Naive thymus-derived CD4-positive, alpha-beta T cell (primary cell): ENCODE measurements around the gene WAC. TPM values are rescaled to one million over a fixed set of nuclear protein-coding genes. Genes with fewer than 3 reads are reported as not detected.
"Not testable (repeated sequence)": the region's sequence is repeated elsewhere in the genome, so short reads cannot be mapped to it uniquely, and the experiment has no call there.

Experiments
- ATAC-seq: fragments of 150-1000 bp; cut with Tn5 transposase; 2 replicates; pipeline ENCODE4 v1.10.0; 2021; ENCODE audit warnings: mild to moderate bottlenecking, moderate library complexity
- CTCF ChIA-PET: fragments of 350-600 bp; sonication (Branson Sonifier 250); formaldehyde crosslinking; loops from one replicate; lab custom pipeline; 2021; ENCODE audit warnings: antibody characterized with exemption; lab: Charles Lee
- POLR2A ChIA-PET: fragments of 350-600 bp; sonication (Branson Sonifier 250); formaldehyde crosslinking; loops from one replicate; lab custom pipeline; 2021; ENCODE audit warnings: antibody characterized with exemption, inconsistent platforms; lab: Charles Lee
- DNase-seq, 9 donors: peaks; one replicate each; pipeline versions ENCODE4 v3.0.0 to v3.0.0-alpha.2; 2020 to 2022; ENCODE audit warnings: mixed read lengths in 1 of 9
- H3K27ac ChIP-seq: one replicate; pipeline ENCODE4 v1.7.0; 2013; ENCODE audit warnings: mild to moderate bottlenecking, low read depth, low read length, moderate library complexity
- H3K27me3 ChIP-seq, 2 donors: one replicate each; pipeline ENCODE4 v1.7.0; 2013; ENCODE audit warnings: low read length in 2 of 2, mild to moderate bottlenecking in 2 of 2, moderate library complexity in 2 of 2; ENCODE audit not compliant: control insufficient read depth in 2 of 2, insufficient read depth in 2 of 2
- H3K36me3 ChIP-seq, 3 experiments: 1 replicate in 2 of 3; 2 replicates in 1 of 3; pipeline ENCODE4 v1.7.0; 2013; ENCODE audit warnings: low read length in 3 of 3, mild to moderate bottlenecking in 3 of 3, moderate library complexity in 1 of 3; ENCODE audit not compliant: insufficient read depth in 3 of 3, control insufficient read depth in 2 of 3
- H3K4me1 ChIP-seq, 2 donors: one replicate each; pipeline ENCODE4 v1.7.0; 2013; ENCODE audit warnings: low read length in 2 of 2, mild to moderate bottlenecking in 2 of 2, moderate library complexity in 1 of 2; ENCODE audit not compliant: control insufficient read depth in 2 of 2, insufficient read depth in 2 of 2
- H3K4me3 ChIP-seq: 2 replicates; pipeline ENCODE4 v1.7.0; 2013; ENCODE audit warnings: mild to moderate bottlenecking, low read length
- H3K9me3 ChIP-seq, 3 experiments: 1 replicate in 2 of 3; 2 replicates in 1 of 3; pipeline ENCODE4 v1.7.0; 2013; ENCODE audit warnings: low read length in 3 of 3; ENCODE audit not compliant: control insufficient read depth in 2 of 3
- H3K27ac Mint-ChIP-seq, 9 donors: one replicate each; pipeline ENCODE4 v1.8.0; 2020 to 2022; ENCODE audit warnings: mixed read lengths in 9 of 9, mild to moderate bottlenecking in 8 of 9, moderate library complexity in 5 of 9, inconsistent platforms in 2 of 9
- H3K27me3 Mint-ChIP-seq, 5 donors: one replicate each; pipeline ENCODE4 v1.8.0; 2021 to 2022; ENCODE audit warnings: mixed read lengths in 5 of 5, mild to moderate bottlenecking in 1 of 5
- H3K36me3 Mint-ChIP-seq, 5 donors: one replicate each; pipeline ENCODE4 v1.8.0; 2020 to 2022; ENCODE audit warnings: mixed read lengths in 5 of 5, mild to moderate bottlenecking in 3 of 5, inconsistent platforms in 1 of 5
- H3K4me1 Mint-ChIP-seq, 7 donors: one replicate each; pipeline ENCODE4 v1.8.0; 2020 to 2022; ENCODE audit warnings: mixed read lengths in 7 of 7, mild to moderate bottlenecking in 3 of 7, inconsistent platforms in 1 of 7
- H3K4me3 Mint-ChIP-seq, 10 donors: one replicate each; pipeline ENCODE4 v1.8.0; 2020 to 2022; ENCODE audit warnings: mild to moderate bottlenecking in 10 of 10, mixed read lengths in 10 of 10, moderate library complexity in 6 of 10, inconsistent platforms in 2 of 10
- H3K9me3 Mint-ChIP-seq, 11 donors: one replicate each; pipeline ENCODE4 v1.8.0; 2020 to 2022; ENCODE audit warnings: mixed read lengths in 11 of 11, mild to moderate bottlenecking in 4 of 11, inconsistent platforms in 1 of 11, moderate library complexity in 1 of 11
- intact Hi-C, 2 donors: fragments of 100-400 bp; cut with micrococcal nuclease; formaldehyde crosslinking; loops; one replicate each; pipeline ENCODE4 v1.15.1; 2023
- polyA plus RNA-seq, 2 donors: library from polyadenylated mRNA; unstranded; fragments of 300-500 nt; fragmentation: Illumina TruSeq; gene quantifications; one replicate each; pipeline ENCODE4 v1.2.3, GENCODE V29; 2021
- total RNA-seq, 6 experiments: library from RNA in 5 of 6; stranded (reverse) in 5 of 6; gene quantifications; 1 replicate in 5 of 6; 2 replicates in 1 of 6; pipeline ENCODE4 v1.2.3 and lab custom pipeline; 2021 to 2026

The WAC gene
- total and polyA plus RNA-seq, 7 experiments from 2014 or later: 86.0 to 184 (median 165) TPM

GRCh38 chr10:28495084-28495483 is 37.8 kb upstream of the WAC start:
- H3K27ac ChIP-seq: no peak overlapping the region
- ATAC-seq (no peak), DNase-seq (no peak)
- H3K36me3 Mint-ChIP-seq: no peaks in the 10 kb centered on the region
- H3K27me3 ChIP-seq: no peaks in the 10 kb centered on the region
- no peaks in the 10 kb centered on the region for H3K4me1 ChIP-seq
- no peaks in the 10 kb centered on the region for H3K36me3 ChIP-seq
- H3K4me1 Mint-ChIP-seq: peaks cover 0 to 13% (median 0%) of the 10 kb centered on the region in 7 donors
- H3K4me3 Mint-ChIP-seq: no peak overlapping the region
- no peak overlapping the region for H3K4me3 ChIP-seq
- POLR2A ChIA-PET: no interaction called here
- H3K9me3 Mint-ChIP-seq: peaks cover 0 to 2% (median 0%) of the 10 kb centered on the region in 11 donors
- intact Hi-C loops: no loop called here
- no peaks in the 10 kb centered on the region for H3K9me3 ChIP-seq
- no peak overlapping the region for H3K27ac Mint-ChIP-seq
- peaks cover 4 to 17% (median 8%) of the 10 kb centered on the region in 5 donors for H3K27me3 Mint-ChIP-seq
- CTCF ChIA-PET: no interaction called here

GRCh38 chr10:28496017-28496416 is 36.9 kb upstream of the WAC start:
- DNase-seq (no peak), ATAC-seq (no peak)
- ChIA-PET CTCF (no interaction called here), POLR2A (no interaction called here)
- intact Hi-C loops: no loop called here
- H3K4me1 Mint-ChIP-seq: peaks cover 0 to 10% (median 0%) of the 10 kb centered on the region in 7 donors
- no peaks in the 10 kb centered on the region for H3K36me3 ChIP-seq
- H3K27me3 Mint-ChIP-seq: peaks cover 0 to 17% (median 6%) of the 10 kb centered on the region in 5 donors
- no peaks in the 10 kb centered on the region for H3K4me1 ChIP-seq
- H3K36me3 Mint-ChIP-seq: no peaks in the 10 kb centered on the region
- H3K4me3 Mint-ChIP-seq: no peak overlapping the region
- H3K4me3 ChIP-seq: no peak overlapping the region
- H3K27me3 ChIP-seq: no peaks in the 10 kb centered on the region
- H3K27ac Mint-ChIP-seq: no peak overlapping the region
- H3K9me3 Mint-ChIP-seq: no peaks in the 10 kb centered on the region
- H3K27ac ChIP-seq: no peak overlapping the region
- H3K9me3 ChIP-seq: no peaks in the 10 kb centered on the region

GRCh38 chr10:28496481-28496961 is 36.4 kb upstream of the WAC start:
- H3K9me3 Mint-ChIP-seq: no peaks in the 10 kb centered on the region
- no peak overlapping the region for H3K4me3 Mint-ChIP-seq
- H3K27ac Mint-ChIP-seq: no peak overlapping the region
- intact Hi-C loops: no loop called here
- Histone ChIP-seq H3K9me3 (no peaks in the 10 kb centered on the region), H3K4me1 (no peaks in the 10 kb centered on the region), H3K27ac (no peak overlapping the region), H3K36me3 (no peaks in the 10 kb centered on the region), H3K27me3 (no peaks in the 10 kb centered on the region), H3K4me3 (no peak overlapping the region)
- no peak for DNase-seq
- ChIA-PET POLR2A (no interaction called here), CTCF (interaction anchor here (0.6 kb wide), 1 partner anchor 397 kb away, joined by 3 read pairs; no protein-coding TSS in a partner anchor)
- ATAC-seq: no peak
- H3K36me3 Mint-ChIP-seq: no peaks in the 10 kb centered on the region
- H3K4me1 Mint-ChIP-seq: peaks cover 0 to 9% (median 0%) of the 10 kb centered on the region in 7 donors
- peaks cover 0 to 16% (median 4%) of the 10 kb centered on the region in 5 donors for H3K27me3 Mint-ChIP-seq

GRCh38 chr10:28497313-28498126 is 35.4 kb upstream of the WAC start:
- Histone ChIP-seq H3K4me3 (no peak overlapping the region), H3K4me1 (no peaks in the 10 kb centered on the region), H3K27ac (no peak overlapping the region), H3K9me3 (no peaks in the 10 kb centered on the region), H3K27me3 (no peaks in the 10 kb centered on the region), H3K36me3 (no peaks in the 10 kb centered on the region)
- Mint-ChIP-seq H3K36me3 (no peaks in the 10 kb centered on the region), H3K4me1 (peaks cover 0 to 11% (median 4%) of the 10 kb centered on the region in 7 donors), H3K4me3 (no peak overlapping the region), H3K27ac (no peak overlapping the region), H3K27me3 (peaks cover 0 to 15% (median 0%) of the 10 kb centered on the region in 5 donors), H3K9me3 (peaks cover 0 to 2% (median 0%) of the 10 kb centered on the region in 11 donors)
- no peak for ATAC-seq
- ChIA-PET CTCF (no interaction called here), POLR2A (no interaction called here)
- intact Hi-C loops: no loop called here
- DNase-seq: no peak

- H3K9me3 ChIP-seq, intact Hi-C loops, H3K27ac Mint-ChIP-seq, POLR2A ChIA-PET, ATAC-seq, H3K27ac ChIP-seq, H3K9me3 Mint-ChIP-seq, H3K27me3 Mint-ChIP-seq, DNase-seq, H3K4me1 ChIP-seq, H3K4me1 Mint-ChIP-seq, H3K36me3 ChIP-seq, H3K27me3 ChIP-seq, H3K4me3 Mint-ChIP-seq, H3K4me3 ChIP-seq, CTCF ChIA-PET, H3K36me3 Mint-ChIP-seq: not testable (repeated sequence)
Observed at GRCh38 chr10:28500203-28500602, 32.7 kb upstream of the WAC start.

GRCh38 chr10:28503114-28503513 is 29.8 kb upstream of the WAC start:
- Histone ChIP-seq H3K9me3 (no peaks in the 10 kb centered on the region), H3K4me3 (no peak overlapping the region), H3K27ac (no peak overlapping the region), H3K27me3 (no peaks in the 10 kb centered on the region), H3K4me1 (no peaks in the 10 kb centered on the region), H3K36me3 (no peaks in the 10 kb centered on the region)
- Mint-ChIP-seq H3K27me3 (peaks cover 0 to 3% (median 0%) of the 10 kb centered on the region in 5 donors), H3K36me3 (no peaks in the 10 kb centered on the region), H3K4me3 (peak overlapping the region in 1 of 10 donors; percentile 9), H3K27ac (no peak overlapping the region), H3K9me3 (peaks cover 0 to 2% (median 0%) of the 10 kb centered on the region in 11 donors), H3K4me1 (peaks cover 0 to 5% (median 4%) of the 10 kb centered on the region in 7 donors)
- intact Hi-C loops: no loop called here
- DNase-seq: no peak
- ChIA-PET CTCF (no interaction called here), POLR2A (interaction anchor here (1.0 kb wide), 1 partner anchor 29 kb away, joined by 3 read pairs; the partner anchor contains the start of gene WAC)
- no peak for ATAC-seq
